ENCODE results near the gene JARID2.

DNA sequence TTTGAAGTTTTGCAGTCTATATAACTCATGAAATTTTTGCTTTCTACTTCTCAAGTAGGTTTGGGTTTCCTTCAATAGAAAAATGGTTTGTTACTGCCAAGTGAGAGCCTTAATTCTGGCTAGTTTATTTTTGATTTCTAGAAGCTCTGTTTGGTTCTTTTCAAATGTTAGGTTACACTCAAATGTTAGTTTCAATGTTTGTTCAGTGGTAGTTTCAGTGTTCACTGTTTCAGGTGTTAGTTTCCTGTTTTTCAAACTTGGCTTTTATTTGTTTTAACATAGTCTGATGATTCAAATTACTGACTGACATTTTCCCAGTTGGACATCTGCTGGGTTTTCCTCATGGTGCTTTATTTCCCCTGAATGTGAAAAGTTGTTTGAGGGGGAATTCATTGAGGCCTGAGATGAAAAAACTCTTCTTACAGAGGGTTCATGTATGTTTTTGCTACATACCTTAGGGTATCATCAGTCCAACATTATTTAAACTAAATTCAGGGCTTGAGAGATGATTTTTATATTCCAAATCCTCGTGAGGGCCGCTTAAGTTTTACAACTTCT is 189.0 kb downstream of the JARID2 start:
- TF ChIP-seq CTCF (IDR thresholded peaks at IDR 0.05; ENCODE audit: low read length) (no peak), EZH2 (IDR thresholded peaks at IDR 0.05; ENCODE audit: borderline replicate concordance, low read length) (no peak)

All from OCI-LY1 (cell line).